GM15510 (cell line): Measurements from ENCODE around the gene OPCML.

Experiments
- POLR2A ChIP-seq: IDR thresholded peaks from 3 replicates; pipeline ENCODE4 v1.6.1; 2011; ENCODE audit warnings: borderline replicate concordance; ENCODE audit not compliant: insufficient read length; ENCODE audit errors: extremely low read depth

Gene OPCML

GRCh38 chr11:132981131-132981956 is 551.0 kb downstream of the OPCML start:
- no peak for TF ChIP-seq POLR2A

GRCh38 chr11:132980670-132981069 is 551.6 kb downstream of the OPCML start:
- no peak for TF ChIP-seq POLR2A

GRCh38 chr11:132977746-132978145 is 554.6 kb downstream of the OPCML start:
- no peak for TF ChIP-seq POLR2A

GRCh38 chr11:132977241-132977640 is 555.1 kb downstream of the OPCML start:
- no peak for TF ChIP-seq POLR2A

GRCh38 chr11:132976115-132976514 is 556.2 kb downstream of the OPCML start:
- TF ChIP-seq POLR2A: no peak

- no peak for TF ChIP-seq POLR2A
These were observed 558.6 kb downstream of the OPCML start for GRCh38 chr11:132973686-132974085.

GRCh38 chr11:132972565-132972964 is 559.7 kb downstream of the OPCML start:
- no peak for TF ChIP-seq POLR2A

GRCh38 chr11:132971351-132971750 is 561.0 kb downstream of the OPCML start:
- TF ChIP-seq POLR2A: no peak

GRCh38 chr11:132969892-132970291 is 562.4 kb downstream of the OPCML start:
- no peak for TF ChIP-seq POLR2A

GRCh38 chr11:132962041-132962440 is 570.3 kb downstream of the OPCML start:
- TF ChIP-seq POLR2A: no peak

- TF ChIP-seq POLR2A: no peak
These were observed 570.8 kb downstream of the OPCML start for GRCh38 chr11:132961453-132961852.

- no peak for TF ChIP-seq POLR2A
These were observed 571.8 kb downstream of the OPCML start for GRCh38 chr11:132960273-132961078.

GRCh38 chr11:132959693-132960092 is 572.6 kb downstream of the OPCML start:
- TF ChIP-seq POLR2A: no peak

GRCh38 chr11:132957881-132958280 is 574.4 kb downstream of the OPCML start:
- no peak for TF ChIP-seq POLR2A

- TF ChIP-seq POLR2A: no peak
These were observed 584.0 kb downstream of the OPCML start for GRCh38 chr11:132948252-132948651.

GRCh38 chr11:132944569-132944944 is 587.7 kb downstream of the OPCML start:
- TF ChIP-seq POLR2A: no peak

GRCh38 chr11:132943706-132944568 is 588.4 kb downstream of the OPCML start:
- no peak for TF ChIP-seq POLR2A
